ENCODE data around the gene FRS2.

The FRS2 gene

DNA sequence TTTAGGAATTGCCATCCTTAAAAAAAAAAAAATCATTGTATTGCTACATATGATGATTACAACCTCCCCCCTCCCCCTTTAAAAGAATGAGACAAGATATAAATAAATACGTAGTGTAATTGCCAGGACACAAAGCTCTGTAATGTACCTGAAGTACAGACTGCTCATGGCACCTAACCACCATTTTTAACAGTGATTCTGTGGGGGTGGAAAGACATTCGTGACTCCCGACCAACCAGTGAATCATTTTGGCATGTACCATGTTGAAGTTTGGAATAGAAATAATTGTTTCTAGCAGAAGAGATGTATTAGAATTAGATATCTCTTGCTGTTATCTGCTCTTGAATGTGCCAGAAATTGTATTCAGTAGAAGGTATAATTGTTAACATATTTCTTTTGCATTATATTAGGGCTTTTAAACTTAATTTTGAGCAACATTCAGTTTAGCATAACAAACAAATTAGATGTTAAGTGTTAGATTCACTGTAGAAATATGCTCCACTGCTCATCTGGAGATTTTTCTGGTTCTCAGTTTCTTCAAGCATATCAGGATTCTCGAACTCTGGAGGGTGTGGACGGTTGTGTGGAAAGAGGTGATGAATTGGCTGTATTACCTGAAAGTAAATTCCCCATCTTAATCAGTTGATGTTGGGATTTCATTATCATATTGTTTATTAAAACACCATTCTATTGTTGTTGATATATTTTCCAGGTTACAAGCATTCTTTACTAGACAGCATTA lies 31.1 kb downstream of the FRS2 start:
- peak; percentile 37 for DNase-seq (ENCODE audit: low spot score)

- peak; percentile 67 for DNase-seq (ENCODE audit: low spot score)
Observed at GRCh38 chr12:69502345-69503081, 32.3 kb downstream of the FRS2 start.

DNA sequence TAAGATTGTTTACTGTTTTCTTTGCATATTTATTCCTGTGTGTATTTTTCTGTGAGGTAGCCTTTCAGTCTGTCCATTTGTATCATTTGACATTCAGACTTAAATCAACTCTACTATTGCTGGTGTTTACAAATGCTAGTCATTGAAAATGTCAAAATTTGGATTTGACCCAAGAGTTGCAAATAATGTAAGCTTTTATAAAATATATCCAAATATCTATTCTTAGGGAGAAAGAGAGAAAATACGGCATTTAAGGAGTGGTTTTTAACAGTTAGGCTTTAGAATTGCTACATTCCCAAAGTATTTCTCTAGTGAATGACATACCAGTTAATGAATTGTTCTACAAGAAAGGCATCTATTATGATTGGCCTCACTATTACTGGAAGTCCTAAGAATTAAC lies 37.9 kb downstream of the FRS2 start:
- no peak for DNase-seq (ENCODE audit: low spot score)

DNA sequence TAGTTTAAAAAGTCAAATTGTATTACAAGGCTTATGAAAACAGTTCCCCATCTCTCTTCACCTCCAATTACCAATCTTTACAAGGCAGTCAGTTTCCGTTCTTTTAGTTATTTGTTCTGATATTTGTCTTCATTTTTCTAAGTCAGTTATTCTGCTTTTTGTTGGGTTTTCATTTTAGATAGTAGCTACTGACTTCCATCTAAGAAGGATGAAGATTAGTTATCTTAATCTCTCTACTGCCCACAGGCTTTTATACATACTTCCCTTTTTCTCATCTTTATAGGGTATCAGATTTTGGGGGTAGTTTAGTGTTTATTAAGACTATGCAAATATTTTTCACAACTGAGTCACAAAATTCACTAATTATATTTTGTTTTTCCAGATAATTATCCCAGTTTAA lies 38.4 kb downstream of the FRS2 start:
- DNase-seq (ENCODE audit: low spot score): no peak

- DNase-seq (ENCODE audit: low spot score): no peak
Observed at GRCh38 chr12:69509308-69509736, 39.1 kb downstream of the FRS2 start.

- no peak for DNase-seq (ENCODE audit: low spot score)
Observed at GRCh38 chr12:69509904-69510827, 40.0 kb downstream of the FRS2 start.

- no peak for DNase-seq (ENCODE audit: low spot score)
Observed at GRCh38 chr12:69511016-69511415, 40.8 kb downstream of the FRS2 start.

GRCh38 chr12:69511469-69512267 lies 41.5 kb downstream of the FRS2 start:
- no peak for DNase-seq (ENCODE audit: low spot score)

DNA sequence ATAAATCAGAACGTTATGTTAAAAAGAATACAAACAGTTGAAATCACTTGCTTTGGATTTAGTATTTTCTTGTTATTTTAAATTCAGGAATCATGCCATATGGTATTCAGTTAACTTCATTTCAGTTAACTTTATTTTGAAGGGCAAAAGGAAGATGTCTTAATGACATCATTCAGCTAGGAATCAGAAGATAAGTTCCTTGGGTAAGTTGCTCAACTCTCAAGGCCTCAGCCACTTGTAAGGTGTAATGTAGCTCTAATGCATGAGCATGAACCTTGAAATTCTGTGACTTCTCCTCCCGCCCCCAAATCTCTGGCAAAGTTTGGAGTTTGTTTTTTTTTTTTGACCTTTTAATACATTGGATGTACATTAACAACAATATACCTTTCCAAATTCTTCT lies 42.6 kb downstream of the FRS2 start:
- DNase-seq (ENCODE audit: low spot score): no peak

- peak; percentile 73 for DNase-seq (ENCODE audit: low spot score)
Observed at GRCh38 chr12:69513297-69513696, 43.1 kb downstream of the FRS2 start.

DNA sequence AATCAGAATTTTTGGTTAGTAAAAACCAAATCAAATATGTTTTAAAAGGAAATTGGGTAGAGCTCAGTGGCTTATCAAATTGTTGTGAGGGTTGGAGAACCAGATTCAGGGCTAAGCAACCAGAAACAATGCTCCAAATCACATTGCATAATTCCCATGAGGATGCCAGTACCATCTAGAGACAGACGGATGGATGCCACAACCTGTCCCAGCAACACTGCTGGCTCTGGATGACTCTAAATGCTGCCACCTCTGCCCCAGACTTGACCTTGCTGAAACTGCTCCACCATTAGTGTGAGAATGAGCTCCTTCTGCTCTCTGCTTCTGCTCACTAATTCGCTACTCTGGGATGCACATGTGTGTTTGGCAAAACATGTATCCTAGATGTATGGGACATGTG lies 43.9 kb downstream of the FRS2 start:
- no peak for DNase-seq (ENCODE audit: low spot score)

- no peak for DNase-seq (ENCODE audit: low spot score)
Observed at GRCh38 chr12:69514845-69515244, 44.7 kb downstream of the FRS2 start.

- DNase-seq (ENCODE audit: low spot score): no peak
Observed at GRCh38 chr12:69515394-69515930, 45.3 kb downstream of the FRS2 start.

DNA sequence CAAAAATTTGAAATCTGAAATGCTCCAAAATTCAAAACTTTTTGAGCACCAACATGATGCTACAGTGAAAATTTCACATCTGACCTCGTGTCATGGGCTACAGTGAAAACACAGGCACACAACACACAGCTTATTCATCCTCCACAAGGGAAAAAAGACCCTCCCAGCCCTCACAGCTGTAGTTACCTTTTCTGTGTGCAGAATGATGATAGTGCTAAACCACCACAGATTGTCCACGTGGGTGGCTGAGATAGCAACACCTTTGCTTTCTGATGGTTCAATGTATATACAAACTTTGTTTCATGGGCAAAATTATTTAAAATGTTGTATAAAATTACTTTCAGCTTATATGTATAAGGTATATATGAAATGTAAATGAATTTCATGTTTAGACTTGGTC lies 46.8 kb downstream of the FRS2 start:
- DNase-seq (ENCODE audit: low spot score): no peak

DNA sequence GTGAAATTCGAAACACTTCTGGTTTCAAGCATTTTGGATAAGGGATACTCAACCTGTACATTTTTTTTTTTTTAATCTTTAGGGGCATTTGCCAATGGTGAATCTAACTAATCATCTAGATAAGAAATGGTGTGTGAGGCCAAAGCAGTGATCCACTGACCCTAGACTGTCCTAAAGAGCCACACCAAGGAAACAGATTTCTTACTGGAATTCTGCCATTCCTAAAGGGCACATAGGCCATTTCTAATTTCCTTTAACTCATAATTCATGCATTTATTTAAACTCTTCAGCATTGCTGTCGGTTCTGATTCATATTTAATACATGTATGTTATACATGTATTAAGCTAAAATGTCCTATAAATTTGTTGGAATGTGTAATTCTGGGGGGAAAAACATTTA lies 47.2 kb downstream of the FRS2 start:
- no peak for DNase-seq (ENCODE audit: low spot score)

DNA sequence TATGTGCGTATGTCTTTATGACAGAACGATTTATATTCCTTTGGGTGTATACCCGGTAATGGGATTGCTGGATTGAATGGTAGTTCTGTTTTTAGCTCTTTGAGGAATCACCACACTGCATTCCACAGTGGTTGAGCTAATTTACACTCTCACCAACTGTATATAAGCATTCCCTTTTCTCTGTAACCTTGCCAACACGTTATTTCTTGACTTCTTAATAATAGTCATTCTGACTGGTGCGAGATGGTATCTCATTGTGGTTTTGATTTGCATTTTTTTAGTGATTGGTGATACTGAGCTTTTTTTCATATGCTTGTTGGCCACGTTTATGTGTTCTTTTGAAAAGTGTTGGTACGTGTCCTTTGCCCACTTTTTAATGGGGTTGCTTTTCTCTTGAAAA lies 49.7 kb downstream of the FRS2 start:
- DNase-seq (ENCODE audit: low spot score): peak; percentile 18

- DNase-seq (ENCODE audit: low spot score): no peak
Observed at GRCh38 chr12:69523433-69524330, 53.5 kb downstream of the FRS2 start.

- no peak for DNase-seq (ENCODE audit: low spot score)
Observed at GRCh38 chr12:69524331-69524630, 54.1 kb downstream of the FRS2 start.

GRCh38 chr12:69524755-69525469 lies 54.7 kb downstream of the FRS2 start:
- no peak for DNase-seq (ENCODE audit: low spot score)

All from kidney tubule cell (primary cell).